GM11168 (cell line): Measurements from ENCODE around the gene PVALB.

Source experiments
- in situ Hi-C: fragments of 300-500 bp; cut with MboI; formaldehyde crosslinking; loops from one replicate; pipeline ENCODE4 v1.12.0; 2022; ENCODE audit warnings: low sequenced_read_pairs; ENCODE audit not compliant: unreplicated experiment

PVALB gene

GRCh38 chr22:36816636-36817524, at the start of gene PVALB:
Gene PVALB (minus strand): TSS chr22:36817035. CDS start chr22:36817005, 30 bp downstream.
- in situ Hi-C loops, result no loop called here

GRCh38 chr22:36865346-36865745, 48.5 kb upstream of the PVALB start:
- in situ Hi-C loops, result loop anchor here (10.0 kb wide), 1 partner anchor 109 kb away; no protein-coding TSS in a partner anchor

DNA sequence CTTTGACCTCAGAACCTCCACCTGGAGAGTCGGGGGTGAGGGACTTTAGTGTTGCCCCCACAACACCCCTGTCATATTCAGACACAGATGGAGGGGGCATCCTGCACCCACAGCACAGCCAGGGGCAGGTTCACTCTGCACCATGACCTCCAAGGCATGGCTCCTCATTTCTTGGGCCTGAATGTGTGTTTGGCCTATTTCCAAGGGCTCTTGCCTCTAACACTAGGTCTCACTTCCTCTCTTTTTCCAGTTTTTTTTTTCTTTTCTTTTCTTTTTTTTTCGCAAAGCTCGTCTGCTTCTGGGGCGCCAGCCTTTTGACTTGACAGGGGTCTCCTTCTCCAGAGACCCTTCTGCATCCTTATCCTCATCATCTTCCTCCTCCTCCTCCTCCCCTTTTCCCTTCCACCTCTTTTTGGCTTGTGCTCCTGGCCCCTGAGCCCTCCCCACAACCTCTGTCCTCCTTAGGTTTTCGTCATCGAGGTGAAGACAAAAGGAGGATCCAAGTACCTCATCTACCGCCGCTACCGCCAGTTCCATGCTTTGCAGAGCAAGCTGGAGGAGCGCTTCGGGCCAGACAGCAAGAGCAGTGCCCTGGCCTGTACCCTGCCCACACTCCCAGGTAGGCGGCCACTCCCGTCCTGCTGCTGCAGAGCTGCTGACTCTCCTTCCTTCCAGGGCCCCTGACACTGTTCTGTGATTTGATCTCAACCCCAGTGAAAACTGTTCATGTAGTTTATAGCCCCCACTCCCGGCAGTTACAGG, 47.8 kb upstream of the PVALB start:
- in situ Hi-C loops, result loop anchor here (10.0 kb wide), 1 partner anchor 110 kb away; no protein-coding TSS in a partner anchor

DNA sequence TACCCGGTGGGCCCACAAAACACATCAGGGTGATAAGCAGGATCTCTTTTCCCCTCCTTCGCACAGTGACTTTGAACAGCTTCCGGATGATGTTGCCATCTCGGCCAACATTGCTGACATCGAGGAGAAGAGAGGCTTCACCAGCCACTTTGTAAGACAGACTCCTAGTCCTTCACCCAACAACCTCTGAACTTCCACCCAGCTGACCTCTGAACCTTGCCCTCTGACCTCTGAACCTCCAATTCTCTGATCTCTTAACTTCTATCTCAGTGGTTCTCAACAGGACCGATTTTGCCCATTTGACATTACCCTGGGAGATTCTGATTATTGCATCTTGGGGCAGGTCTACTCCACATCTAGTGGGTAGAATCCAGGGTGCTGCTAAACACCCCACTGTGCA, 47.1 kb upstream of the PVALB start:
- in situ Hi-C loops, result loop anchor here (10.0 kb wide), 1 partner anchor 111 kb away; no protein-coding TSS in a partner anchor

DNA sequence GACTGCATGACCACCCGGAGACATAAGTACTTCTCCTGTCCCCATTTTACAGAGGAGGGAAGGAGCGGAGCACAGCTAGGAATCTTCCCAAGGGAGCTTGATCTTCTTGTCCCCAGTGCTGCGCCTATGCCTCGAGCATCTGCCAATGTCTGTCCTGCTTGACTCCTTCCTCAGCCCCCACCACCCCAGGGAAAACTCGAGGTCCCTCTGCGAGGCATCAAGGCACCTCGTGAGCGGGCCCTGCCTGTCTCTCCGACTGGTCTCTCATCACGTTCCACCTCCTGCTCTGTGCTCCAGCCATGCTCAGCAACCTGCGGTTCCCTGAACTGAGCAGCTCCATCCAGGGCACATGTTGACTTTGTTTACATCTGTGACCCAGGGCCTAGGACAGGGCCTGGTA, 46.4 kb upstream of the PVALB start:
- in situ Hi-C loops, result loop anchor here (10.0 kb wide), 1 partner anchor 112 kb away; no protein-coding TSS in a partner anchor

DNA sequence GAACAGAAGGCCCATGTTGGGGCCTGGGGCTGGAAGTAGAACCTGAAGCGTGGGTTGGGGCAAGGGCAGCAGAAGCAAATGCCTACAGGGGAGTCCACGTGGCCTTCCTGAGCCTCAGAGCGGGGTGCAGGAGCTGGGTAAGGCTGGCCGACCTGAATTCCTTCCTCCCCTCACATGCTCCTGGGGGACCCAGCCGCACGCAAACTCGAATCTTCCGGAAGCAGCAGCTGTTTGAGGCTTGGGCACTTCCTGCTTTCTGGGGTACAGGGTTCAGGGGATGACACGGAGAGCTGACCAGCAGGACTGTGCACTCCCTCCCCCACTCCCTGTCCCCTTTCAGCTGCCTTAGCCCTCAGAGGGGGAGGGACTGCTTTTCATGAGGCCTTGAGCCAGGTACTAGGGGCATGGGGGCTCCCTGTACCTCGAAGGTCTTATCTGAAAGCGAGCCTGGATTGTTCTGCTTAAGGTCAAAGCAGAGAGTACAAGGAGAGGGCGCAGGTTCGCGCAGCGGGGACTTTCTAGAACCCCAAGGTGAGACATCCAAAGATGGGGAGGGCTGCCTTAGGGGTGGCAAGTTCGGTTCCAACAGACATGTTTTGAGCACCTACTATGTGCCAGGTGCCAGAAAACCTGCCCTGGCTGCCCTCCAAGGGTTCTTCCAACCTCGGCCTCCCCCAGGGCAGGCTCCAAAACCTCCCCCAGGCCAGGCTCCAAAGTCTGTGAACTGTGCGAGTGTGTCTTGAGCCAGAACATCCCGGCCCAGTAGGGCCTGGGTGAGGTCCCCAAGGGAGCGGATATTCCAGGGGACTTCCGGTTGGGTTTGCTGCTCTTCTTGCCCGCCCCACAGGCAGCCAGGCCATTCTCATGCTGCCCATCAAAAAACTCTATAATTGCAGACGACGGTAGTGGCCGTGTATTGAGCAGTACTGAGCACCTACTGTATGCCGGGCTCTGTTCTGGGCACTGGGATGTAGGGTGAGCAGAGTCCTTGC, 45.7 kb upstream of the PVALB start:
- in situ Hi-C loops, result loop anchor here (10.0 kb wide), 1 partner anchor 112 kb away; no protein-coding TSS in a partner anchor

DNA sequence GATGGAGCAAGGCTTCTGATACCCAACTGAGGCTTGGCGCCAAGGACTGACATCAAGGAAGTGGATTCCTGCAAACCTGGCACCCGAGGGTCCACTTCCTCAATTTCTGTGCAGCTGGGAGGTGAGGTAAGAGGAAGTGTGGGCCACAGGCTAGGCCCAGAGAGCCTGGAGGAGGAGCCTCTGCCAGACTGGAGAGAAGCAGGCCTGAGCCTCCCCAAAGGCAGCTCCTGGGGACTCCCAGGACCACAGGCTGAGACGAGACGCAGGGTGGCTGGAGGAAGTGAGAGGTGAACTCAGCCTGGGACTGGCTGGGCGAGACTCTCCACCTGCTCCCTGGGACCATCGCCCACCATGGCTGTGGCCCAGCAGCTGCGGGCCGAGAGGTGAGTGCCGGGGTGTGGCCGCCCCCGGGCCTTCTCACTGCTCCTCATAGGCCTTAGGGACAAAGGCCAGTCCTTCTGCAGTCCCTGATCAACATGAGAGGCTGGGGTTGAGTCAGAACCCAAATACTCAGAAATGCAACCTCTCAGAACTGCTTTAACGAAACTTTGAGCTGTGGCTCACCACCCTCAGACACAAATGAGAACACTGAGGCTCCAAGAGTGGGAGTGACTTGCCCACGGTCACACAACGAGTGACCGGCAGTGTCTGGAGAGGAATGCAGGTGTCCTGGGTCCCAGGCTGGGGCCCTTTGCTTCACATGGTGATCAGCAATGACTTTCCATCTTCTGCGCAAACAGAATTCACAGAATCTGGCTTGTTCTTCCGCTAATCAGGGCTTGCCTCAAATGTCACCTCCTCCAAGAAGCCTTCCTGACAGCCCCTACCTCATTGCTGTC, 44.2 kb upstream of the PVALB start, which contains the start of gene NCF4:
Gene NCF4, plus strand, starts transcription at position 186 of the 839 bp plus-strand sequence. Its CDS starts 166 bp downstream, at position 352.
- in situ Hi-C loops, result loop anchor here (10.0 kb wide), 1 partner anchor 114 kb away; no protein-coding TSS in a partner anchor

GRCh38 chr22:36860438-36860820, 43.6 kb upstream of the PVALB start:
- in situ Hi-C loops, result loop anchor here (10.0 kb wide), 1 partner anchor 114 kb away; no protein-coding TSS in a partner anchor

DNA sequence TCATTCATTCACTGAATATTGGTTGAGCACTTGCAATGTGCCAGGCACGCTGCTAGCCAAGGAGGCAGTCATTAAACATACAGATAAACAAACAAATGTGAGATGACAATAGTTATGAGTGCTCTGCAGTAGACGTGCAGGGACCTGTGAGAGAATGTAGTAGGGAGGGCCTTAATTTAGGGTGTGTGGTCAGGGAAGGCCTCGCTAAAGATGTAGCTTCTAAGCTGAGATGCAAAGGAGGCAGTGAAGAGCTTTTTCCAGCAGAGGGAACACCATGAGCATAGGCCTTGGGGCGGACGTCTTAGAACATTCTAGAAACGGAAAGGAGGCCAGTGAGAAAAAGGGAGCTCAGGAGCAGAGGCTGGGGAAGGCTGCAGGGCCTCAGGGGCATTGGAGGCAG, 43.2 kb upstream of the PVALB start:
- in situ Hi-C loops, result loop anchor here (10.0 kb wide), 1 partner anchor 115 kb away; no protein-coding TSS in a partner anchor

GRCh38 chr22:36858966-36859365, 42.1 kb upstream of the PVALB start:
- in situ Hi-C loops, result no loop called here

DNA sequence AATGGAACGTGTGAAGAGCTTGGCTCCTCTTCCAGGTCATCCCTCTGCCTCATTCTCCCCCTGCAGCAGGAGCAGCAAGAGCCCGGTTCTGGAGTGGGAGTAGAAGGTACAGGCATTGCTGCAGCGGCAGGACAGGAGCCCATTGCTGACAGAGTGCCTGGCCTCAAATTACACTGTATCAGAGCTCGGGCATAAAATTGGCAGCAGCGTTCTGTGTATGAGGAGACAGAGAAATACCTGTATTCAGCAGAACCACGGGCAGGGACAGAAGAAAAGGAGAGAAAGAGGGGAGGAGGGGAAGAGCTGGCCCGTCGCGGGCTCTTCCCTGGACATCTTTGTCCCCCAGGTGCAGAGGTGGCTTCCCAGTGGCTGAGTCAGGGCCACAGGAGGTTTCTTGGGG, 41.3 kb upstream of the PVALB start:
- in situ Hi-C loops, result no loop called here

DNA sequence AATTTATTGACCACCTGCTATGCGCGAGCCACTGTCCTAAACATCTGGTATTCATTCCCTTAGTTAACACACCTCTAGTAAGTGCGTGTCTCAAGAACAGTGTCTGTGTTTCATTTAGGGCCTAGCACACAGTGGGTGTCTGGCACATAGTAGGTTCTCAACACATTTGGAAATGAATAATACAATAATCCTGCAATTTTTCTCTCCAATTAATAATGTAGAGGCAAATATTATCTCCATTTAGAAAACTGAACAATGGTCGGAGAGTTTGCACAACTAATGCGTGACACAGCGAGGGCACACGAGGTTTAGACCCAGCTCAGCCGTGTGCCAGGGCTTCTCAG, 39.9 kb upstream of the PVALB start:
- in situ Hi-C loops, result no loop called here

- in situ Hi-C loops, result no loop called here
Measured at GRCh38 chr22:36856121-36856791, 39.4 kb upstream of the PVALB start.

GRCh38 chr22:36855478-36855877, 38.6 kb upstream of the PVALB start:
- in situ Hi-C loops, result no loop called here

DNA sequence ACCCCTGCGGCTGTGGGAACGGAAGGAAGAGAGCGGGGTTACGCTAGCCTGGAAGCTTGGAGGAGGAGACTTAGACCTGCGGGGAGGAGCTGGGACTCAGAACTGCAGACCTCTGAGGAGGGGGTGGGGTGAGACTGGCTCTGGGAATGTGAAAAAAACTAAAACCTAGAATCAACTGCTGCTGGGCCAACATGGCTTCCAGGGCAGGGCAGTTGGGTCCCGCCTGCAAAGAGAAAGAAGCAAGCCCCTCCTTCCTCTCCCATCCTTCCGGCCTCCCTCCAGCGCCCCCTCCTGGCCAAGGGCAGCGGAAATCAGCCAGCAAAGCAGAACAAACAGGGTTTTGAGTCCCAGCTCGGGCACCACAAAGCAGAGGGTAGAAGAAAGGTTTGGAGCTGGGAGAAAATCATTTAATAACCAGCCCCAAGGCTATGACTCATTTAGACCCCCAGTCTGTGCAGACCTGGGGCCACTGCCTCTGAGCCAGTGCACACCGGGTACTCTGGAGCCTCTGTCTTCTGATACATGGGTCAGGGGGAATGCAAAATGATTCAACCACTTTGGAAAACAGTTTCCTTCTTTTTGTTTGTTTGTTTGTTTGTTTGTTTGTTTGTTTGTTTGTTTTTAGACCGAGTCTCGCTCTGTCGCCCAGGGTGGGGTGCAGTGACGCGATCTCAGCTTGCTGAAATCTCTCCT, 36.7 kb upstream of the PVALB start:
- in situ Hi-C loops, result loop anchor here (5.0 kb wide), 1 partner anchor 56 kb away; no protein-coding TSS in a partner anchor

- in situ Hi-C loops, result loop anchor here (5.0 kb wide), 1 partner anchor 55 kb away; no protein-coding TSS in a partner anchor
Measured at GRCh38 chr22:36852056-36852973, 35.5 kb upstream of the PVALB start.
